ENCODE data around the gene SV2B.

GRCh38 chr15:91291673-91292072, 191.6 kb downstream of the SV2B start:
- TF ChIP-seq, protein P1, sequence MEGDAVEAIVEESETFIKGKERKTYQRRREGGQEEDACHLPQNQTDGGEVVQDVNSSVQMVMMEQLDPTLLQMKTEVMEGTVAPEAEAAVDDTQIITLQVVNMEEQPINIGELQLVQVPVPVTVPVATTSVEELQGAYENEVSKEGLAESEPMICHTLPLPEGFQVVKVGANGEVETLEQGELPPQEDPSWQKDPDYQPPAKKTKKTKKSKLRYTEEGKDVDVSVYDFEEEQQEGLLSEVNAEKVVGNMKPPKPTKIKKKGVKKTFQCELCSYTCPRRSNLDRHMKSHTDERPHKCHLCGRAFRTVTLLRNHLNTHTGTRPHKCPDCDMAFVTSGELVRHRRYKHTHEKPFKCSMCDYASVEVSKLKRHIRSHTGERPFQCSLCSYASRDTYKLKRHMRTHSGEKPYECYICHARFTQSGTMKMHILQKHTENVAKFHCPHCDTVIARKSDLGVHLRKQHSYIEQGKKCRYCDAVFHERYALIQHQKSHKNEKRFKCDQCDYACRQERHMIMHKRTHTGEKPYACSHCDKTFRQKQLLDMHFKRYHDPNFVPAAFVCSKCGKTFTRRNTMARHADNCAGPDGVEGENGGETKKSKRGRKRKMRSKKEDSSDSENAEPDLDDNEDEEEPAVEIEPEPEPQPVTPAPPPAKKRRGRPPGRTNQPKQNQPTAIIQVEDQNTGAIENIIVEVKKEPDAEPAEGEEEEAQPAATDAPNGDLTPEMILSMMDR (IDR thresholded peaks at IDR 0.05): no peak
- TF ChIP-seq EZH2 (IDR thresholded peaks at IDR 0.05; ENCODE audit: borderline replicate concordance, insufficient read depth, low read depth, low read length, poor library complexity, severe bottlenecking): no peak

All from B cell (primary cell).